Osteoblast (primary cell): Measurements from ENCODE around the gene PYCR2. TPM values are rescaled to one million over a fixed set of nuclear protein-coding genes. Genes with fewer than 3 reads are reported as not detected.

Source experiments
- DNase-seq: peaks from one replicate; pipeline ENCODE4 v3.0.0; 2011; ENCODE audit warnings: low spot score, mixed read lengths; ENCODE audit not compliant: insufficient read length; ENCODE audit errors: missing footprints
- H2AFZ ChIP-seq: 2 replicates; pipeline ENCODE4 v1.6.0; 2011; ENCODE audit warnings: mild to moderate bottlenecking, low read length
- H3K27ac ChIP-seq: 2 replicates; pipeline ENCODE4 v1.5.1; 2011; ENCODE audit warnings: mild to moderate bottlenecking, low read depth, low read length, moderate library complexity
- H3K27me3 ChIP-seq: 2 replicates; pipeline ENCODE4 v1.6.0; 2012; ENCODE audit warnings: mild to moderate bottlenecking, control low read depth, inconsistent platforms, low read length, moderate library complexity; ENCODE audit not compliant: insufficient read depth
- H3K36me3 ChIP-seq: 2 replicates; pipeline ENCODE4 v1.5.1; 2011; ENCODE audit warnings: mild to moderate bottlenecking, low read length, control low read depth, moderate library complexity; ENCODE audit not compliant: insufficient read depth
- H3K4me1 ChIP-seq: 2 replicates; pipeline ENCODE4 v1.5.1; 2011; ENCODE audit warnings: mild to moderate bottlenecking, low read length, control low read depth, moderate library complexity; ENCODE audit not compliant: insufficient read depth
- H3K4me2 ChIP-seq: 2 replicates; pipeline ENCODE4 v1.6.0; 2011; ENCODE audit warnings: mild to moderate bottlenecking, low read length; ENCODE audit not compliant: insufficient read depth
- H3K4me3 ChIP-seq: fragments of 200-600 bp; sonication (generic); 3 replicates; pipeline ENCODE4 v1.5.1; 2012; ENCODE audit warnings: mild to moderate bottlenecking, low read length, inconsistent platforms; ENCODE audit not compliant: insufficient read depth
- H3K79me2 ChIP-seq: 2 replicates; pipeline ENCODE4 v1.6.0; 2012; ENCODE audit warnings: mild to moderate bottlenecking, low read length, control low read depth, inconsistent platforms; ENCODE audit not compliant: insufficient read depth
- H3K9me3 ChIP-seq: 2 replicates; pipeline ENCODE4 v1.5.1; 2011; ENCODE audit warnings: low read depth, low read length, control low read depth
- H4K20me1 ChIP-seq: 2 replicates; pipeline ENCODE4 v1.6.0; 2012; ENCODE audit warnings: mild to moderate bottlenecking, low read length, control low read depth; ENCODE audit not compliant: insufficient read depth
- total RNA-seq: library from RNA; depleted of rRNA; stranded (reverse); fragments of >200 nt; gene quantifications from 2 replicates; pipeline ENCODE4 v1.2.3, GENCODE V29; 2012
- TF ChIP-seq, protein P1 (sequence below): IDR thresholded peaks from 2 replicates; pipeline ENCODE4 v1.5.1; 2011; ENCODE audit warnings: mild to moderate bottlenecking, low read depth, low read length, moderate library complexity; ENCODE audit errors: extremely low read depth

PYCR2 gene
- total RNA-seq, 1 donor = 29.0 TPM

GRCh38 chr1:225945564-225945963 lies 21.5 kb upstream of the PYCR2 start:
- Histone ChIP-seq H3K79me2 (no peaks in the 10 kb centered on the region), H3K4me2 (no peak overlapping the region), H3K27ac (no peak overlapping the region), H3K4me3 (no peak overlapping the region), H3K9me3 (no peaks in the 10 kb centered on the region), H3K4me1 (no peaks in the 10 kb centered on the region), H2AFZ (no peak overlapping the region), H3K36me3 (no peaks in the 10 kb centered on the region), H3K27me3 (peaks cover 22% of the 10 kb centered on the region), H4K20me1 (no peaks in the 10 kb centered on the region)
- TF ChIP-seq, protein P1, sequence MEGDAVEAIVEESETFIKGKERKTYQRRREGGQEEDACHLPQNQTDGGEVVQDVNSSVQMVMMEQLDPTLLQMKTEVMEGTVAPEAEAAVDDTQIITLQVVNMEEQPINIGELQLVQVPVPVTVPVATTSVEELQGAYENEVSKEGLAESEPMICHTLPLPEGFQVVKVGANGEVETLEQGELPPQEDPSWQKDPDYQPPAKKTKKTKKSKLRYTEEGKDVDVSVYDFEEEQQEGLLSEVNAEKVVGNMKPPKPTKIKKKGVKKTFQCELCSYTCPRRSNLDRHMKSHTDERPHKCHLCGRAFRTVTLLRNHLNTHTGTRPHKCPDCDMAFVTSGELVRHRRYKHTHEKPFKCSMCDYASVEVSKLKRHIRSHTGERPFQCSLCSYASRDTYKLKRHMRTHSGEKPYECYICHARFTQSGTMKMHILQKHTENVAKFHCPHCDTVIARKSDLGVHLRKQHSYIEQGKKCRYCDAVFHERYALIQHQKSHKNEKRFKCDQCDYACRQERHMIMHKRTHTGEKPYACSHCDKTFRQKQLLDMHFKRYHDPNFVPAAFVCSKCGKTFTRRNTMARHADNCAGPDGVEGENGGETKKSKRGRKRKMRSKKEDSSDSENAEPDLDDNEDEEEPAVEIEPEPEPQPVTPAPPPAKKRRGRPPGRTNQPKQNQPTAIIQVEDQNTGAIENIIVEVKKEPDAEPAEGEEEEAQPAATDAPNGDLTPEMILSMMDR = no peak
- DNase-seq = no peak

DNA sequence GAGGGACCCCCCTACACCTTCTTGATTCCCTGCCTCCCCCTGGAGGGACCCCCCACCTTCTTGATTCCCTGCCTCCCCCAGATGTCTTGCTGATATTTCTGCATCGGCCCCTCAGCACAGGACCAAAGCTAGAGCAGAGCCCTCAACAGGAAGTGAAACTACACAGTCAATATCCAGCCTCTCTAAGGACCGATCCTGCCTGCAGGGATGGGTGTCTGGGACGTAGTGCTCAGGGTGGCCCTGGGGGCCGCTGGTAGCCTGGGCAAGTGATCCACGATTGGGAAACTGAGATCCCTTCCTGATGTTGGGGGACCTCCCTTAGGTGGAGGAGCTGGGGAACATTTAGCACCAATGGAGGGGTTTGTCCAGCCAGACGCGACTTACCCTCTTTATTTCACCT lies 20.9 kb upstream of the PYCR2 start:
- Histone ChIP-seq H3K27me3 (peaks cover 18% of the 10 kb centered on the region), H4K20me1 (no peaks in the 10 kb centered on the region), H3K4me3 (no peak overlapping the region), H3K4me1 (no peaks in the 10 kb centered on the region), H3K4me2 (no peak overlapping the region), H2AFZ (no peak overlapping the region), H3K79me2 (no peaks in the 10 kb centered on the region), H3K27ac (no peak overlapping the region), H3K36me3 (no peaks in the 10 kb centered on the region), H3K9me3 (no peaks in the 10 kb centered on the region)
- TF ChIP-seq, protein P1 = no peak
- no peak for DNase-seq

GRCh38 chr1:225944387-225944786 lies 20.3 kb upstream of the PYCR2 start:
- H3K4me2 ChIP-seq = no peak overlapping the region
- no peak overlapping the region for H3K4me3 ChIP-seq
- no peaks in the 10 kb centered on the region for H3K79me2 ChIP-seq
- H3K36me3 ChIP-seq = no peaks in the 10 kb centered on the region
- no peaks in the 10 kb centered on the region for H3K4me1 ChIP-seq
- H3K27me3 ChIP-seq = peaks cover 15% of the 10 kb centered on the region
- no peak for DNase-seq
- no peak overlapping the region for H2AFZ ChIP-seq
- no peak overlapping the region for H3K27ac ChIP-seq
- H4K20me1 ChIP-seq = no peaks in the 10 kb centered on the region
- TF ChIP-seq, protein P1 = no peak
- no peaks in the 10 kb centered on the region for H3K9me3 ChIP-seq

- peaks cover 8% of the 10 kb centered on the region for H3K27me3 ChIP-seq
- H2AFZ ChIP-seq = no peak overlapping the region
- H3K4me2 ChIP-seq = no peak overlapping the region
- H4K20me1 ChIP-seq = no peaks in the 10 kb centered on the region
- no peaks in the 10 kb centered on the region for H3K9me3 ChIP-seq
- no peak for DNase-seq
- TF ChIP-seq, protein P1 = no peak
- no peaks in the 10 kb centered on the region for H3K4me1 ChIP-seq
- H3K79me2 ChIP-seq = no peaks in the 10 kb centered on the region
- H3K4me3 ChIP-seq = no peak overlapping the region
- H3K36me3 ChIP-seq = no peaks in the 10 kb centered on the region
- no peak overlapping the region for H3K27ac ChIP-seq
These were observed 19.5 kb upstream of the PYCR2 start for GRCh38 chr1:225943582-225943981.
